HFFc6 (cell line): ENCODE data around the gene MFN1. TPM values are rescaled to one million over a fixed set of nuclear protein-coding genes. Genes with fewer than 3 reads are reported as not detected.

Experiments
- DNase-seq: peaks from one replicate; pipeline ENCODE4 v3.0.0-alpha.2; 2018
- H3K27ac Mint-ChIP-seq: 2 replicates; pipeline ENCODE4 v1.8.0; 2020; ENCODE audit warnings: mild to moderate bottlenecking, mixed read lengths
- H3K27me3 Mint-ChIP-seq: 2 replicates; pipeline ENCODE4 v1.8.0; 2021; ENCODE audit warnings: mild to moderate bottlenecking, moderate library complexity, mixed read lengths; ENCODE audit not compliant: insufficient read depth
- H3K36me3 Mint-ChIP-seq: 2 replicates; pipeline ENCODE4 v1.8.0; 2021; ENCODE audit warnings: low read depth, mixed read lengths
- H3K4me1 Mint-ChIP-seq: 2 replicates; pipeline ENCODE4 v1.8.0; 2020; ENCODE audit warnings: low read depth, mixed read lengths
- H3K4me3 Mint-ChIP-seq: 2 replicates; pipeline ENCODE4 v1.8.0; 2020; ENCODE audit warnings: mild to moderate bottlenecking, moderate library complexity, mixed read lengths
- H3K9me3 Mint-ChIP-seq: 2 replicates; pipeline ENCODE4 v1.8.0; 2020; ENCODE audit warnings: mild to moderate bottlenecking, mixed read lengths
- total RNA-seq, 6 experiments: library from RNA; stranded (reverse); fragmentation: NEBNext Ultra II Directional; extraction: Animal tissue kit (Norgen Biotek cat#: 25700); gene quantifications; 2 replicates in 1 of 6; 3 replicates in 5 of 6; pipeline ENCODE4 v1.2.3, GENCODE V29; 2021
- TF ChIP-seq, protein P1 (sequence below): fragments of 200-600 bp; sonication (generic); IDR thresholded peaks from 2 replicates; pipeline ENCODE4 v1.5.0; 2021; ENCODE audit warnings: antibody characterized with exemption, mild to moderate bottlenecking

The MFN1 gene
- total RNA-seq, 6 experiments from 2014 or later, result 49.6 to 62.0 (median 56.3) TPM

GRCh38 chr3:179332240-179332639, 15.3 kb upstream of the MFN1 start:
- Mint-ChIP-seq H3K4me1 (peaks cover 16% of the 10 kb centered on the region; the same call in 1 of the 2 replicates), H3K9me3 (no peaks in the 10 kb centered on the region), H3K27me3 (no peaks in the 10 kb centered on the region), H3K27ac (no peak overlapping the region), H3K36me3 (peaks cover 49% of the 10 kb centered on the region), H3K4me3 (no peak overlapping the region)
- TF ChIP-seq, protein P1, sequence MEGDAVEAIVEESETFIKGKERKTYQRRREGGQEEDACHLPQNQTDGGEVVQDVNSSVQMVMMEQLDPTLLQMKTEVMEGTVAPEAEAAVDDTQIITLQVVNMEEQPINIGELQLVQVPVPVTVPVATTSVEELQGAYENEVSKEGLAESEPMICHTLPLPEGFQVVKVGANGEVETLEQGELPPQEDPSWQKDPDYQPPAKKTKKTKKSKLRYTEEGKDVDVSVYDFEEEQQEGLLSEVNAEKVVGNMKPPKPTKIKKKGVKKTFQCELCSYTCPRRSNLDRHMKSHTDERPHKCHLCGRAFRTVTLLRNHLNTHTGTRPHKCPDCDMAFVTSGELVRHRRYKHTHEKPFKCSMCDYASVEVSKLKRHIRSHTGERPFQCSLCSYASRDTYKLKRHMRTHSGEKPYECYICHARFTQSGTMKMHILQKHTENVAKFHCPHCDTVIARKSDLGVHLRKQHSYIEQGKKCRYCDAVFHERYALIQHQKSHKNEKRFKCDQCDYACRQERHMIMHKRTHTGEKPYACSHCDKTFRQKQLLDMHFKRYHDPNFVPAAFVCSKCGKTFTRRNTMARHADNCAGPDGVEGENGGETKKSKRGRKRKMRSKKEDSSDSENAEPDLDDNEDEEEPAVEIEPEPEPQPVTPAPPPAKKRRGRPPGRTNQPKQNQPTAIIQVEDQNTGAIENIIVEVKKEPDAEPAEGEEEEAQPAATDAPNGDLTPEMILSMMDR, result no peak
- DNase-seq, result no peak

DNA sequence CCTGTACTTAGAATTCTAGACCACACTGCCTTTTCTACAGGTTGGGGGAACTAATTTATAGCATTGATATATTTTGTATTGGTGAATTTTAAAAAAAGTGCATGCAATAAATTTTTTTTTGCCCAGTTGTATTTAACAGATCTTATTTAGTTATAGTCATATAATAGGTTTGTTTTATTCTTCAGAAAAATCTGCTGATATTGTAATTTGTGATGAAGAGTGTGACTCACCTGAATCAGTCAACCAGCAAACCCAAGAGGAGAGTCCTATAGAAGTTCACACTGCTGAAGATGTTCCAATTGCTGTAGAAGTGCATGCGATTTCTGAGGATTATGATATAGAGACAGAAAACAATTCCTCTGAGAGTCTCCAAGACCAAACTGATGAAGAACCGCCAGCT, 14.4 kb upstream of the MFN1 start:
- Mint-ChIP-seq H3K27ac (no peak overlapping the region), H3K27me3 (no peaks in the 10 kb centered on the region), H3K4me1 (peaks cover 16% of the 10 kb centered on the region; the same call in 1 of the 2 replicates), H3K4me3 (no peak overlapping the region), H3K9me3 (no peaks in the 10 kb centered on the region), H3K36me3 (peaks cover 51% of the 10 kb centered on the region)
- DNase-seq, result no peak
- TF ChIP-seq, protein P1, result no peak

GRCh38 chr3:179336345-179336929, 11.1 kb upstream of the MFN1 start:
- no peak overlapping the region for H3K4me3 Mint-ChIP-seq
- peaks cover 10% of the 10 kb centered on the region; the same call in 1 of the 2 replicates for H3K4me1 Mint-ChIP-seq
- H3K27me3 Mint-ChIP-seq, result no peaks in the 10 kb centered on the region
- H3K27ac Mint-ChIP-seq, result no peak overlapping the region
- TF ChIP-seq, protein P1, result no peak
- peaks cover 47% of the 10 kb centered on the region for H3K36me3 Mint-ChIP-seq
- H3K9me3 Mint-ChIP-seq, result no peaks in the 10 kb centered on the region
- no peak for DNase-seq

DNA sequence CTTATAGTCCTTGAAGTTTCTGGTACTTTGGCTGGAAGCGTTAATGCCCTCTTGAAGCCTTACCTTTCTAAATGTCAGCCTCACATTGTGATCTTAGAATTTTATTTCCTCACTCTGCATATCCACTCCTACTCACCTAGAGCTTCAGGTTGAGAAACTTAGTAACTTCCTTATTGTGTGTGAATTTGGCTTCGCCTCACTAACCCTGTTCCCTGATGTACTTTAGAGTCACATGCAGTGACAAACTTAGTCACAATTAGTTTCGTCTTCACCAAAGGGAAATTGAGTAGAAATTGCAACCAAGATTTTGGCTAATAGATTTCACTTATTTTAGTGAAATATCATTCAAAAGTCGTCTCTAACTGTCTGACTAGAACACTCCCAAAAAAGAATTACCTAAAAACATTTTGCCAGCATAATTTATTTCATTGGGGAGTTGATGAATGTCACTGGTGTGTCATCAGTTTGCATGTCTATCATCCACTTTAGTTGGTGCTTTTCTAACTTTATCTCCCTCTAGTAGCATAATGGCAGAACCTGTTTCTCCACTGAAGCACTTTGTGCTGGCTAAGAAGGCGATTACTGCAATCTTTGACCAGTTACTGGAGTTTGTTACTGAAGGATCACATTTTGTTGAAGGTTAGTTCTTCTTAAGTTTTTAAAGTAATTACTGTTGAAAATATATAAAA, 960 bp downstream of the MFN1 start:
- no peak for DNase-seq
- peak overlapping the region; percentile 97 for H3K27ac Mint-ChIP-seq
- TF ChIP-seq, protein P1, result no peak
- peak overlapping the region; percentile 100 for H3K4me3 Mint-ChIP-seq
- H3K27me3 Mint-ChIP-seq, result peaks cover 4% of the 10 kb centered on the region; the same call in 1 of the 2 replicates
- no peaks in the 10 kb centered on the region for H3K9me3 Mint-ChIP-seq
- peaks cover 25% of the 10 kb centered on the region for H3K4me1 Mint-ChIP-seq
- peaks cover 11% of the 10 kb centered on the region for H3K36me3 Mint-ChIP-seq

DNA sequence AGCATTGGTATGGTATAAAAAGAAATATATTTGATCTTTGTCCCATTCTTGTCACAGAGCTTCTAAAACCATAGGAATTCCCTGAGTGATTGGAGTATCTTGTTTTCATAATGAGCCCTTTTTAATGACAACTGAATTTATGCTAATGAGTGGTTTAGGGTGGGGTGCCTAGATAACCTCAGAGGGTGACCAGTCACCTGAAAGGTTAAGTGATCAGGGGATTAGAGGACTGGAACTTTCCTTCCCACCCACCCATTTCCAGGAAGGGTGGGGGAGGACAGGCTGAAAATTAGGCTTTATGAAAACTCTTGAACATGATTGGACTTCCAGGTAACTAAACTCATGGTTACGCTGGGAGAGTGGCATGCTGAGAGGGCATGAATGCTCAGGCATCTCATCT, 8.5 kb downstream of the MFN1 start:
- peaks cover 1% of the 10 kb centered on the region; the same call in 1 of the 2 replicates for H3K27me3 Mint-ChIP-seq
- H3K4me3 Mint-ChIP-seq, result no peak overlapping the region
- H3K9me3 Mint-ChIP-seq, result no peaks in the 10 kb centered on the region
- H3K27ac Mint-ChIP-seq, result no peak overlapping the region
- peaks cover 53% of the 10 kb centered on the region for H3K36me3 Mint-ChIP-seq
- no peak for DNase-seq
- TF ChIP-seq, protein P1, result no peak
- peaks cover 13% of the 10 kb centered on the region; the same call in 1 of the 2 replicates for H3K4me1 Mint-ChIP-seq
